Urothelium cell line (cell line): ENCODE measurements around the gene FAM9C.

Experiments
- DNase-seq: peaks from one replicate; pipeline ENCODE4 v3.0.0; 2011; ENCODE audit warnings: low spot score, mixed read lengths
- FAIRE-seq: peaks from 2 replicates; lab custom pipeline; 2011; peaks lifted over from hg19 to GRCh38; lab: Jason Lieb, UNC

The FAM9C gene

GRCh38 chrX:13008851-13009250, 35.6 kb downstream of the FAM9C start:
- DNase-seq (no peak), FAIRE-seq (no peak)

DNA sequence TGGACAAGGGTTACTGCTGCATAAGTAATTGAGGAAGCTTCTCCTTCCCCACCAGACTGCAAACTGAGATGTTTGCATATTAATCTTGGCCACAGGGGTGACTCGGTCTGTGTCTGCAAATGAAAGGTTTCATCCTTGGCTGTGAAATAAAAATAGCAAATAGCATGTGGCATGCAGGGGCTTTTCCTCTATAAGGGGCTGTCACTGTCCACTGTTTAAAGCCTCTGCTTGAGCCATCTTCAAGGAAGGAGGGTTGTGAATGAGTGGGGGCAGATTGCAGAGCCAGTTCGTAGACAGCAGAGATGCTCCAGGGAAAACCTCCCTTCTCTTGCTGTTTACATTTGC, 36.3 kb downstream of the FAM9C start:
- FAIRE-seq (no peak), DNase-seq (no peak)

GRCh38 chrX:13007519-13008188, 36.8 kb downstream of the FAM9C start:
- DNase-seq (no peak), FAIRE-seq (no peak)

DNA sequence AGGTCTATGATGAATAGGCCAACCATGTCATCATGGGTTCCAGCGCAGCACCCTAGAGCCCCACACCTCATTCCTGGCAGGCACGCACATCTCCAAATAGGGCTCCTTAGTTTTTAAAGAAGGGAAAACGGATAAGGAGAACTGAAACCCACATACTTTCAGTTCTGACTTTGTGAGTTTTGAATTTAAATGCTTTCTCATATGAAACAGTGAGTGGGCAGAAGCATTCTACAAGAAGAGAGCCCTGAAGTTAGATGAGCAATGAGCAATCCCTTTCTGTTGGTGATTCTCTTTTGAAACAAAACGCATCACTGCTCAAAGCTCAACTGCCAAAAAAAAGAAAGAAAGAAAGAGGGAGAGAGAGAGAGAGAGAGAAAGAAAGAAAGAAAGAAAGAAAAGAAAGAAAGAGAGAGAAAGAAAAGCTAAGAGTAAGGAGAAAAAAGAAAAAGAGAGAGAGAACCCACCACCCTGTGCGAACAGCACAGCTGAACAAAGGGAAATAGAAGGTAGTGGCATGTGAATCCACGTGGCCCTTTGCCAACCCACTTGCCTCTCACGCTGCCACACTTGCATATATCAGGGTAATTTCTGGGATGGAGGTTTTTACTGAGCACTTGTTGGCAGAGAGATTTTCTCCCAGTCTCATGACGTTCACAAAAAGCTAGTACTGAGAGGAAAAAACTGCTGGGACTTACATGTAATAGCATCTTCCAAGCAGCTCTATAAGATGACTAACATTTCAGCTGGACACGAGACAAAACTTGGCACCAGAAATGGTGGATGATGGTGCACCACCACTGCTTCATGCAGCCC, 38.6 kb downstream of the FAM9C start:
- no peak for FAIRE-seq
- DNase-seq, result no peak

DNA sequence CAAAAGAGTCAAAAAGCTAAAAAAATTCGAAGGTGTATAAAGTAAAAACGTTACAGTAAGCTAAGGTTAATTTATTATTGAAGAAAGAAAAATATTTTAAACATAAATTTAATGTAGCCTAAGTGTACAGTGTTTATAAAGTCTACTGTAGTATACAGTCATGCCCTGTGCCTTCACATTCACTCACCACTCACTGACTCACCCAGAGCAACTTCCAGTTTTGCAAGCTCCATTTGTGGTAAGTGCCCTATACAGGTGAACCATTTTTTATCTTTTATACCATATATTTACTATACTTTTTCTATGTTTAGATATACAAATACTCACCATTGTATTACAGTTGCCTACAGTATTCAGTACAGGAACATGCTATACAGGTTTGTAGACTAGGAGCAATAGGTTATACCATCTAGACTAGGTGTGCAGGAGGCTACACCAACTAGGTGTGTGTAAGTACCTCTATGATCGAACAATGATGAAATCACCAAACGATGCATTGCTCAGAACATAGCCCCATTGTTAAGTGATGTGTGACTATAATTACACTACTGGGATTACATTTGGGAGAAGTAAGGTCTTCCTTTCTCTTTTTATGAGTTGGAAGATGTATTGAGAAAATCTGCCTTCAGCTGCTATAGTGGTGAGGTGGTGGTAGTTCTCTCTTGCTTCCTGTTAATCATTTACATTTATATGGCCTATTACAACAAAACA, 42.3 kb downstream of the FAM9C start:
- FAIRE-seq (no peak), DNase-seq (no peak)

DNA sequence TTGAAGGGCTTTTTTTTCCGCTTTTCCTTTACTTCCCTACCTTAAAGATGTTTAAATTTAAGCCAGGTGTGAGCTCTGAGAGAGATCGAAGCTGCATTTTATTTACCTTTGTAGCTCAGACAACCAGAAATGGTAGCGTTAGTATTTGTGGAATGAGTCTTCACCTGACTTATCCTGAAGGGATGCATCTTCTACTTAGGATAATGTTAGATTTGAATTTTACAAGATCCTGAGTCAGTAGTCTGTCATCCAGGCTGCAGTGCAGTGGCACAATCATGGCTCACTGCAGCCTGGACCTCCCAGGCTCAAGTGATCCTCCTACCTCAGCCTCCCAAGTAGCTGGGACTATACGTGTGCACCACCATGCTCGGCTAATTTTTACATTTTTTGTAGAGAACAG, 43.3 kb downstream of the FAM9C start:
- no peak for DNase-seq
- no peak for FAIRE-seq

- DNase-seq (no peak), FAIRE-seq (no peak)
These were observed 44.1 kb downstream of the FAM9C start for GRCh38 chrX:13000301-13000811.

GRCh38 chrX:12999422-12999821, 45.0 kb downstream of the FAM9C start:
- DNase-seq (no peak), FAIRE-seq (no peak)

DNA sequence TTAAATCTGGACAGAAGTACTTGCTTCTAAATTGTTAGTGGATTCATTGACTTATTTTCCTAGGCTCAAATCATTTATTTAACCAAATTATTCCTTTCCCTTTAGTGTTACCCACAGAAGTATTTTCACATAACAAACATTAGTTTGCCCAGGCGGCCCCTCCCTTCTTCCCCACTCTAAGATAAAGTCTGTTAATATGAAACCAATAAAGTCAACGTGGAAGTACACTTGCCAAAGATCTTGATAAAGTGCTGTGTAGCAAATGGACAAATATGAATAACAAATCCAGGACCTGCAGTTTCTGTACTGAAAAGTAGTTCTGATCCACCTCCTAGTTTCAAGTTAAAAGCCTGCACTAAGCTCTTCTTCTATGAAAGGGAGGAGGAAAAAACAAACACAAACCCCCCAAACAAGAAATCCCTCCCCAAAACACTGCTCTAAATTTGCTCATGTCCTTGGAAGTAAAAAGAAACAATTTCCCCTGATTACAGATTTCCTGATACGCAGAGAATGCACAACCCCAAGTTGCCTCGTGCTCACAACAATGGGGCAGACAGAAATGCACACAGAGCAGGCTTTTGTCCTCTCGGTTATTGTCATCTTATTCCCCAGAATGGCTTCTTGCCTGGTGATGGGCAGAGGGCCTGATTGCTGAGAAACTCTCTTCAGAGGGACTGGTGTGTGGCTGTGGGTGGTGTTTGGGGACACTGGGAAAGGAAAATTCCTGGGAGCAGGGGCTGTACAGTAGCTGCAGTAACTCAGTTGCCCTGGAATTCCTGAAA, 46.3 kb downstream of the FAM9C start:
- FAIRE-seq, result no peak

DNA sequence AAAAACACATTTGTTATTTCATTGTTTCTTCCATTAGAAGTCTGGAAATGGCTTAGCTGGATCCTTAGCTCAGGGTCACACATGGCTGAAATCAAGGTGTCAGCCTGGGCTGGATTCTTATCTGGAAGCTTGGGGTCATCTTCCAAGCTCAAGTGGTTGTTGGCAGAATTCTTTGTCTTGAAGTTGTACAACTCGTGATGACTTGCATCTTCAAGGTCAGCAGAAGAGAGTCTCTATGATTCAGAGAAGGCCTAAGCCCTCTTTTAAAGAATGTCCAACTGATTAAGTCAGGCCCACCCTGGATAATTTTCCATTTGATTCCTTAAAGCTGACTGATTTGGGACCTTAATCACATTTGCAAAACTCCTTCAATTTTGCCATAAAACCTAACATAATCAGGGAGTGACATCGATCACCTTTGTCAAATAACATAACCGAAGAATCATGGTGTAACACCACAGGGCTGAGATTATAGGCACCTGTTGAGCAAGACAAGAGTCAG, 47.4 kb downstream of the FAM9C start:
- no peak for DNase-seq
- no peak for FAIRE-seq

More for the DNA sequence above, 46.3 kb downstream of the FAM9C start:
- DNase-seq, result no peak

DNA sequence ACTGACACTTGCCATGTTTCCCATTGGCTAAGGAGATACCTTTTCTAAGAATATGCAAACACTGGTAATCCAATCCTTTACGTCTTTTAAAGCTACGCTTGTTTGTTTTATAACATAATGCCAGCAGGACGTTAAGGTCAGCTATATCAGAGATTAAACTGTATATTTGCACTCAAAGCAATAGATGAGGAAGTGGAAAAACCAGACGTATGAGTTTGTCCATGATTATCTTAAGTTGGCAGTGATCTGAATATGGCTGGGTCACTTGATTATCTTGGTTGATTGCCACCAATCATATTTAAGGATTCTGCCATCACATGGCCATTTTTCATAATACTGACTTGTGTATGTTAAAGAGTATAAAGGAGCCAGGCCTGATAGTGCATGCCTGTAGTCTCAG, 50.1 kb downstream of the FAM9C start:
- no peak for FAIRE-seq
- no peak for DNase-seq

- no peak for FAIRE-seq
- no peak for DNase-seq
These were observed 50.6 kb downstream of the FAM9C start for GRCh38 chrX:12993826-12994225.

DNA sequence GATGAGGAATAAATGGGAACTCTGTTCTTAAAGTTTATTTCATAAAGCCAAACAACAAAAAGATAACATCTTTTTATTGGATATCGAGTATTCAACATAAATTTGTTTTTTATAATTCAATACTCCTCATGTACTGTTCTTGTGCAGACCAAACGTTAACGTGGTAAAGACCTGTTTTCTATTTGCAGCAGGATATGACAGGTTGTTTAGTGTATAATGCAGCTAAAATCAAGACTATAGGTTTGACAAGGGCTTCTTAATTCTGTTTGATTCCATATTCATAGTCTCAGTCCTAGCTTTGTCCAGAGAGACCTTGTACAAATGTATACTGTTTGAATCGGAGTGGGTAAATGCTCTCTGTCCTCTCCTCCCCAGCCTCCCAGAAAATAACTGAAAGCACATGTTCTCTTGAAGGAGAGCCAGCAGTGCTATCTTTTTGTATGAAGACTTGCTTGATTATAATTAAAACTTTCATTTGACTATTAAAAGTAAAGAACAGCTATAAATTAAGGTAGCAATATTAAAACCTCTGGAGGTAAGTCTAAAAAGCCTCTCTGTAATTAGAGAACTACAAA, 51.8 kb downstream of the FAM9C start:
- DNase-seq (no peak), FAIRE-seq (no peak)

DNA sequence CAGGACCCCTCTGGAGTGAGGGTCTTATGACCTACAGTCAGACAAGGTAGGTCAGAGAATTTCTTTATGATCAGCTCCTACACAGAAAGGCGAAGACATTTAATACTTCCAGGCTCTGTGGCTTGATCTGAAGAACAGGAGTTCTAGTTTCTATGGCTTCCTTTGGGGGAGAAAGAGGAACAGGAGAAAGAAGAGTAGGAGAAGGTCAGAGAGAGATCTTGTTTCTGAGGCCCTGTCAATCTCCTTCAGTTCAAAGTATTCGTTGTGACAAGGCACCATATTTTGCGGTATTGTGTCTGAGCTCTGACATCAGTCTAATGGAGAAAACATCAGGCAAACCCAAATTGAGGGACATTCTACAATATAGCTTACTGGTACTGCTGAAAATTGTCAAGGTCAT, 52.8 kb downstream of the FAM9C start:
- no peak for DNase-seq
- FAIRE-seq, result no peak

- no peak for DNase-seq
- no peak for FAIRE-seq
These were observed 55.0 kb downstream of the FAM9C start for GRCh38 chrX:12989461-12989860.

DNA sequence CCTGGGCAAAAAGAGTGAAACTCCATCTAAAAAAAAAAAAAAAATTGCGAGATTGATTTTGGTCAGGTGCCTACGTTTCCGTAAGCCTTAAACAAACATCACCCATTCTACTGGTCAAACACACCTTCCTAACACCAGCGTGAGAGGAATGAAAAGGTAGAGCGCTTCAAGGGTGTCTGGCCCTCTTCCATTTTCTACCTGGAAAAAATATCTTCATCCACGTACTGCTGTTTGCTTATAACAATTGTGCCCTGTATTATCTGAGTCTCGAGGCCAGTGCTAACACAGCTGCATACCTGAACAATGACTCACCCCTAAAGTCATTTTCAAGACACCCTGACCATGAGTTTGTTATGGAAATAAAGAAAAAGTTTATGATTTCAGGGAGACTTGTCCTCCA, 55.6 kb downstream of the FAM9C start:
- FAIRE-seq, result no peak
- peak; percentile 40 for DNase-seq

DNA sequence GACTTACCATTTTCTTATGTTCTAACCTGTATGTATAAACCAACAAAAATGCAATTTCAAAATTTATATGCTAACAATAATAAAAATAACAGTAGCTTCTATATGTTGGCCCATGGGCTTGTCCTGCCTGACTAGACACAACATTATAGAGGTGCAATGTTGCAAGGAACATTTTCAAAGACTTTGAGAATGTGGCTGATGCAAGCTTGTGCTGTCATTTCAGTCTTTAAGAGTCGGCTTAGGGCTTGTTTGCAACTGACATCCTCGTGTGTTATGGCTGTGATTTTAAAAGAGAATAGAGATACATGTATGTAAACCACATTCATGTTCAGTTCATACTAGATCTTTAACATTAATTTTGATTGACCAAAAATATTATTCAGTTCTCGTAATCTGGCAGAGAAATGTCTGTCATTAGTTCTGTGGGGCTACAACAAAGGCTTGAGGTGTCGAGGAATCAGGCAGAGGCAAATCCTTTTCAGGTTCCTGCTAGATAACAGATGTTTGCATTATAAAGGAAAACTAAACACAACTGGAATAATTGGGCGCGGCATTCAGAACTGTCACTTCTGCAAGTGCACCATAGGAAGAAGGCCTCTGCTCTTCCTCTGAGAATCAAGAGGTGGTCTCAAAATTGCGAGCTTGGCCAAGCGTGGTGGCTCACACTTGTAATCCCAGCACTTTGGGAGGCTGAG, 56.4 kb downstream of the FAM9C start:
- FAIRE-seq (no peak), DNase-seq (no peak)

DNA sequence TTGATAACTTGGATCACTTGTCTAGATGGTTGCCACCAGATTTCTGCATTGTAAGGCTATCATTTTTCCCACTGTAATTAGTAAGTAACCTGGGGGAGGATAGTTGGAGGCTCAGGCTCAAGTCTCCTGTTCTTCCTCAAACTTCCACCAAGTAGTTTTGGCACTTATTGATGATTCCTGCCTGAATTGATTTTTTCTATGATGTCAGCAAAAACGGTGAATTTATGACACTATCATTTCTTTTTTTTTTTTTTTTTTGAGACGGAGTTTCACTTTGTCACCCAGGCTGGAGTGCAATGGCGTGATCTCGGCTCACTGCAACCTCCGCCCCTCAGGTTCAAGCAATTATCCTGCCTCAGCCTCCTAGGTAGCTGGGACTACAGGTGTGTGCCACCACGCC, 57.1 kb downstream of the FAM9C start:
- FAIRE-seq (no peak), DNase-seq (no peak)

DNA sequence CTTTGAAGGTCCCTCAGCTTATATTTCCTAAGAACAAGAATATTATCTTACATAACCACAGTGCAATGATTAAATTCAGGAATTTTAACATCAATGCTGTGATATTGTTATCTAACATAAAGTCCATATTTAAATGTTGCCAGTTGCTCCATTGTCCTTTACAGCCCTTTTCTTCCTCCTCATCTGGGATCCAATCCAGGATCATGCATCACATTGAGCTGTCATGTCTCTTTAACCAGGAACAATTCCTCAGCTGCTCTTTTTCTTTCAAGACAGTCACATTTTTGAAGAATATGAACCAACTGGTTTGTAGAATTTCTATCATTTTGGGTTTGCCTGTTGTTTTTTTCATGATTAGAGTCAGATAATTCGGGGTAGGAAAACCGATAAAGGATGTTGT, 57.5 kb downstream of the FAM9C start:
- DNase-seq (no peak), FAIRE-seq (no peak)
